Mononuclear cell (primary cell): ENCODE measurements around the gene ABI3BP. TPM values are rescaled to one million over a fixed set of nuclear protein-coding genes. Genes with fewer than 3 reads are reported as not detected.

Source experiments
- H3K27me3 ChIP-seq: 2 replicates; pipeline ENCODE4 v1.6.0; 2011; ENCODE audit warnings: low read length, control low read depth; ENCODE audit not compliant: insufficient read depth
- H3K4me1 ChIP-seq: 2 replicates; pipeline ENCODE4 v1.5.1; 2011; ENCODE audit warnings: mild to moderate bottlenecking, low read length, control low read depth; ENCODE audit not compliant: insufficient read depth
- H3K4me3 ChIP-seq: 2 replicates; pipeline ENCODE4 v1.5.1; 2011; ENCODE audit warnings: mild to moderate bottlenecking, low read length, moderate library complexity
- H3K9me3 ChIP-seq: 2 replicates; pipeline ENCODE4 v1.5.1; 2011; ENCODE audit warnings: low read depth, mild to moderate bottlenecking, control low read depth, low read length
- total RNA-seq: library from RNA; depleted of rRNA; stranded (reverse); fragments of >200 nt; gene quantifications from one replicate; pipeline ENCODE4 v1.2.3, GENCODE V29; 2012

The ABI3BP gene
- total RNA-seq, 1 donor, result 0.10 TPM

DNA sequence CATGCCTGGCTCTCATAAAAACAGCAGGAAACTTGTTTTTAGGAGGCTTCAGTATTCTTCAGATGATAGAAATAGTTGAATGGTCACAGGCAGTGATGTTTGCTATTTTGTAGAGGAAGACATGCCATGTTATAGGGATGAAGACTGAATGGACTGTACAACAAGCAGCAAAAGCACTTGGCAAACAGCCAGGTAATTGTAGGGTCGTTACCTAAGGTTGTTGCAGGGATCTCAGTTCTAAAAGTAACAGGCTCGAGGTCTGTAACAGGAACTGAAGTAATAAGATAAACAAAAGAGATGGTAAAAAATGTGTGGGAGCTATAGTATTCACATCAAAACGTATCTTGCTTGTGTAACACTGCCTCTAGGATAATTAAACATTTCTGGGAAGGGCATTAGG is 167.6 kb downstream of the ABI3BP start:
- no peaks in the 10 kb centered on the region for H3K27me3 ChIP-seq

DNA sequence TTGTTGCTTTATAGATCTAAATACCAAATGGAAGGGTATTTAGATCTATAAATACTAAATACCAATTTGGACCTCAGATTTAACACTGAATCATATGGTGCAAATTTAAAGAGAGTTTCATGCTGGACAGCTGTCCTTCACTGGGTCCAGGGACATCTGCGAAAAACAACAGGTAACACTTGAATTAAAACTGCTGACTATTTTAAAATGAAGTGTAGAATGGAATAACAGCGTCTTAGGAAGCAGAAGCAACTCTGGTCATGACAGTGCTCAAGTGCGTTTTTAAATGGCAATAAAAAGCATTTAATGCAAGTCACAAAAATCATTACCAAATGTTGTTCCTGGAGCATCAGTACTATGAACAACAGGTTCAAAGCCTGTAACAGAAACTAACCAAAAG is 177.6 kb downstream of the ABI3BP start:
- Histone ChIP-seq H3K4me3 (no peak overlapping the region), H3K27me3 (no peaks in the 10 kb centered on the region), H3K9me3 (no peaks in the 10 kb centered on the region), H3K4me1 (no peaks in the 10 kb centered on the region)

More for the DNA sequence above, 167.6 kb downstream of the ABI3BP start:
- no peak overlapping the region for H3K4me3 ChIP-seq
- H3K4me1 ChIP-seq, result no peaks in the 10 kb centered on the region
- H3K9me3 ChIP-seq, result no peaks in the 10 kb centered on the region

DNA sequence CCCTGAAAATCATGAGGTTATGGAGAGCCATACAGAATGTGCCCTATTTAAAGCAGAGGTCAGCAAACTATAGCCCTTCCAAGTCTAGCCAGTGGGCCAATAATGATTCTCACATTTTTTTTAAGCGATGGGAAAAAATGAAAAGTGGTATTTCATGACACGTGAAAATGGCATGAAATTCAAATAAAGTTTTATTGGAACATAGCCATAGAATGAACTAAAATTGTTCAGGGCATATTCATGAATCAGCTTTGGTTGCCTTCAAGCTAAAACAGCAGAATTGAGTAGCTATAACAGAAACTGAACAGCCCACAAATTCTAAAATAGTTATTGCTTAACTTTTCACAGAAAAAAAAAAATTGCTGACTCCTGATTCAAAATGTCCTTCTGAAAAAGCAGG is 179.4 kb downstream of the ABI3BP start:
- Histone ChIP-seq H3K4me1 (no peaks in the 10 kb centered on the region), H3K4me3 (no peak overlapping the region), H3K9me3 (no peaks in the 10 kb centered on the region), H3K27me3 (no peaks in the 10 kb centered on the region)

DNA sequence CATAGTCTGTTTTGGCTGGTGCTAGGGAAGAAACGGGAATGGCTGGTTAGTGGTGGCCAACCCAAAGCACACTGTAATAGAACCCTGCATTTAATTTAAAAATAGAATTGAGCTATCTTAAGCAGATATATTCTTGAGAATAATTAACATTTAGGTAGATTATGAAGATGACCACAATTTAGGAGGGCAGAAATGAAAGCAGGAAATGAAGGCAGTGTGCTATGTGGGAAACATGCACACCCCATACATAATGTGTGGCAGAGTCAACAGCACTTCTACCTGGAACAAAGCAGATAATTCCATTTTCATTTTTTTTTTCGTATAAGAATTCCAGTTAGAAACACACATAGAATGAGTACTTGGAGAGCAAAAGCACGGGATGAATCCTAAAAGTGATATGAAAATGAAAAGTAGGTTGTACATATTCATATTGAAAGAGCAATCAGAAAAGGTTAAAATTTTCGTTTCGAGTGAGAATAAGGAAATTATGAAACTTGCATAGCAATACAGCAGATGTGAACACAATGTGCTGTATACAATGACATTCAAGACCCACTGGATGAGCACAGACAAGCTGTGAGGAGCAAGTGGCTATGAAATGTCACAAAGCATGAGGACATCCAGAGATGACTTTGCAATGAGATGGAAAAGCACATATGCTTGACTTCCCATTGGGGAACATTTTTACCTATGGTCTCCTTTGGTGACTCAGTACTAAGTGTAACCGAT is 181.3 kb downstream of the ABI3BP start:
- Histone ChIP-seq H3K27me3 (no peaks in the 10 kb centered on the region), H3K4me3 (no peak overlapping the region), H3K9me3 (no peaks in the 10 kb centered on the region), H3K4me1 (no peaks in the 10 kb centered on the region)

DNA sequence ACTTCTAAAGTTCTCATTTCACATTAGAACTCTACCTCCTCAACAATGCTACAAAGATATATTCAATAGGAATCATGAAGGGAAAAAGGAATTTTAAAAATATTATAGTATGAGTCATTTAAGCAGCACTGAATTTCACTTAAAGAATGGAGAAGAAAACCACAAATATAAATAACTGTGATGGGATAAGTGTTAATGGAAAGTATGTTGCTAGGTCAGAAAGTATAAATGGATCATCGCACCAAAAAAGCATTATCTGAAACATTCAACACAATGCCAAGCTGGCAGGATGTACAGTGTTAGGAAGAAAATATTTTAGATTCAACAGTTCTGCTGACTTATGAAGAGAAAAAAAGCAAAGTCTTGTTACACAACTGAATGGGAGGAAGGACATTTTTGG is 182.6 kb downstream of the ABI3BP start:
- Histone ChIP-seq H3K27me3 (no peaks in the 10 kb centered on the region), H3K9me3 (no peaks in the 10 kb centered on the region), H3K4me3 (no peak overlapping the region), H3K4me1 (no peaks in the 10 kb centered on the region)

DNA sequence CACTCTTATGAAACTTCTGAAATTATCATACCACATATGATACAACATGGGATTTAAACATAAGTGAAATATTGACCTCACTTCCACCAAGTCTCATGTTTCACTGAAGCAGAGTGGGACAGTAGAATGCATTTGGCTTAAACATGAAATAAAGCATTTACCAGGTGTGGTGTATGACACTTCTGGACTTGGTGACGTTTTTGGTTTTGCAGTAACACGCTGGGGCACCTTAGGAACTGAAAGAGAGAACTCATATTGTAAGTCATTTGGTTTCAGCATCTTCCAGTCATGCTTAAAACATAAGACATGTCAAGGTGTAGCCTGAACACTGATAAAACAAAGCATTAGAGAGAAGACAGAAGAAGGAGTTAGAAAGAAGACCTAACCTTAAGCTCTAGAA is 188.6 kb downstream of the ABI3BP start:
- Histone ChIP-seq H3K4me3 (no peak overlapping the region), H3K9me3 (no peaks in the 10 kb centered on the region), H3K4me1 (no peaks in the 10 kb centered on the region), H3K27me3 (no peaks in the 10 kb centered on the region)

DNA sequence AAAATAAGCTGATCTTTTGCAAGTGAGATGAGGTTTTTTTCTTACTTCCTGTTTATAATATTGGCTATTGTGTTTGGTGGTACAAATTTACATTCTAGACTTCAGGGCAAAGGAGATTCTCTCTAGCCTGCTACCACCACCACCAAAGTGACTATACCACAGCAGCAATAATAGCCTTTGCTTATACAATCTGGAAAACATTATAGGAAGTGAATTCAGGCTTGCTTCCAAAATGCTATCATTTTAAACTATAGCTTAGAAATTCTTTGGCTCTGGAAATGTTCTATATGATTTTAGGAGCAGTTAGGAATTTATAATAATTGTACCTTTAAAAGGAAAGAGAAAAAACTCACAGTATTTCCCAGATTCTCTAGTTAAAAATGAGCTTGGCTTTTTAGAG is 189.5 kb downstream of the ABI3BP start:
- H3K27me3 ChIP-seq, result no peaks in the 10 kb centered on the region

DNA sequence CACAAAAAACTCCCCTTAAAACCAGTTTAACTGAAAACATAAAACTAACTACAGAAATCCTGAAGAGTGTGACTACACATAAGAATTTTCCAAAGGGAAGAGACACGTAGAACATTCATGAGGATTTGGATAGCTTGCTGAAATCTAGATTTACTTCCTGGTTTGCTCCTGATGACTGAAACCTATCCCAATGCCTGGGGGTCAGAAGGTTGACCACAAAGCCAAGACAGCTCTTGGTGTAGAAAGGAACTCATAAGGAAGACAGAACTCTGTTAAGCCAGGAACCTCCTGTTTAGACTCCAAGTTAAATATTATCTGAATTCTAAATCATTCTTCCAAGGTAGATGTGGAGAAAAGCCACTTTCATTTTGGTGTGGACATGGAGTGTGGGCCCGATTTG is 191.1 kb downstream of the ABI3BP start:
- H3K9me3 ChIP-seq, result no peaks in the 10 kb centered on the region
- H3K4me1 ChIP-seq, result no peaks in the 10 kb centered on the region
- no peak overlapping the region for H3K4me3 ChIP-seq
- H3K27me3 ChIP-seq, result no peaks in the 10 kb centered on the region

More for the DNA sequence above, 189.5 kb downstream of the ABI3BP start:
- no peak overlapping the region for H3K4me3 ChIP-seq
- H3K9me3 ChIP-seq, result no peaks in the 10 kb centered on the region
- no peaks in the 10 kb centered on the region for H3K4me1 ChIP-seq

DNA sequence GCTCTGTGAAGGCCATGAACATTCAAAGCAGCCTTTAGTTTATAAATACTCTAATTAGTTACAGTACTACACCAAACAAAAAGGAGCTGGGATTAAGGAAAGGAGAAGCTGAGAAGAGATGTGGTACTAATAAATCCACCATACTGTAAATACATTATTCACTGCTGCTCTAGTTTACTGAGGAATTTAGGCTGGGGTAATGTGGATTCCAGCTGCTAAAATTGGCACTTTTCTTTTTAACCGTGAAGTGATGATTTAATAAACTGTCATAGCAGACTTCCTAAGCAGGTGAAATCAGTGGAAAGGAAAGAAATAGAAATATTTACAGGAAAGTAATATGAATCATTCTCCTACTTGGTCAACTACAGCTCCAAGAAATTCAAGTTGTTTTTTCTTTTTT is 195.2 kb downstream of the ABI3BP start:
- no peak overlapping the region for H3K4me3 ChIP-seq
- no peaks in the 10 kb centered on the region for H3K4me1 ChIP-seq
- H3K27me3 ChIP-seq, result no peaks in the 10 kb centered on the region
- no peaks in the 10 kb centered on the region for H3K9me3 ChIP-seq

DNA sequence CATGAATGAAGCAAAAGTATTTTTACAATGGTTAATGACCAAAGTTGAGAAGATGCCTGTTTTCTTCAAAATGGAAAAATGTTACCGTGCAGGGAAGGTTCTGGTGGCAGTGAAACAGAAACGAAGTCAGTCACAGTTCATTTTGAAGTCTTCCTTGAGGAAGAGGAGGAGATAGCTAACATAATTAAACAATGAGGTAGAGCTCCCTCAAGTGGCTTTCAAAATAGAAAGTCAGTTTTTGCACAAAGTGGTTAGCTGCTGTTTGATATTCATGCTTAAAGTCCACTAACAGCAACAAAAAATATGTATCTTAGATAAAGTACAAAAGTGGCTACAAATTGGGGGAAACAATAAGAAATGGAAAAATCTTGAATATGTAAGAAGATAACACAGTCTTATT is 196.7 kb downstream of the ABI3BP start:
- no peaks in the 10 kb centered on the region for H3K27me3 ChIP-seq
- no peaks in the 10 kb centered on the region for H3K4me1 ChIP-seq
- H3K9me3 ChIP-seq, result no peaks in the 10 kb centered on the region
- no peak overlapping the region for H3K4me3 ChIP-seq

DNA sequence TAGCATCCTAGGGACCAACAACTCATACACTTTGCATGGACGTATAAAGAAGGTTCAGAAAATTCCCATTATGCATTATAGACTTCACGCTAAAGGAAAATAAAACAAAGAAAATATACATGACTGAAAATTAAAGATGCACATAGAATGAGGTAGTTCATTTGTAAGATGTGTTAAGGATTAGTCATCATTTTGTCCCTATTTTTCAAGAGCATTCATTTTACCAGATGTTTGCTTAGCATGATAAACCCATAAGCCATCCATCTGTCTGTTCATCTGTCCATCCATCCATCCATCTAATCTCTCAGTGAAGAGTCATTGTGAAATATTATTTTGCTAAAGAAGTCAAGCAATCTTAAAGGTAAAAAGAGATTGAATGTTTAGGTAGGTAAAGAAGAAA is 203.6 kb downstream of the ABI3BP start:
- no peaks in the 10 kb centered on the region for H3K27me3 ChIP-seq
- no peaks in the 10 kb centered on the region for H3K9me3 ChIP-seq
- no peak overlapping the region for H3K4me3 ChIP-seq
- no peaks in the 10 kb centered on the region for H3K4me1 ChIP-seq

DNA sequence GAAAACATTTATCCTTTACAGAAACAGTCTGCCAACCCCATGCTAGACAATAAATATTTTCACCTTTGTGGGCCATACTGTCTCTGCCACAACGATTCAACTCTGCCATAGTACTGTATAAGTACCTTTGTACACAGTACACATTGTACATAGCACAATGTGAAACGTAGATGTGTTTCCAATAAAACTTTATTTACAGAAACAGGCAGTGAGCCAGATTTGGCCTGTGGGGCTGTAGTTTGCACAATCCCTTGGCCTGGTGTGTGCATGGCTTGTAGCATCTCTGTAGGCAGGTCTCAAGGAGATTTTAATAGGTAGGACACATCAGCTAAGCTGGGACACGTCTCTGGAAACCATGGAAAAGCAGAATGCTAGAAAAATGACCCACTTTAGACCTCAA is 209.6 kb downstream of the ABI3BP start:
- Histone ChIP-seq H3K4me3 (no peak overlapping the region), H3K9me3 (no peaks in the 10 kb centered on the region), H3K4me1 (no peaks in the 10 kb centered on the region), H3K27me3 (no peaks in the 10 kb centered on the region)

DNA sequence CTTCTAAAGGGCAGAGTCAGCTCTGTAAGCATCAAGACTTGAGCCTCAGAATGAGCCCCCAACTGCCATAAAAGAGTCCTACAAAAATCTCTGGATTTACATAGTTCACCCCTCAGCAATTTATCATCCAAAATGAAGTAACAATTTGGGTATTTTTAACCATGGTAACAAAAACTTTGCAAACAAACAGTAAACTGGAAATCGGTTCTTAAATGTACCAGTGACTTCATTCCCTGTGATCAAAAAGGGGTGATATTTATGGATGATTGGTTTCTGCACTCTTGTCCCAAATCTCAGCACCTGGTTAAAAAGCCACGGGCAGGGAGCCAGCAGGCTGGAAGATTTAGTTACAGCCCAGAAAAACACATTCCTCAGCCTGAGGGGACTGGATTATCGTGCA is 210.3 kb downstream of the ABI3BP start:
- Histone ChIP-seq H3K9me3 (no peaks in the 10 kb centered on the region), H3K27me3 (no peaks in the 10 kb centered on the region), H3K4me3 (no peak overlapping the region), H3K4me1 (no peaks in the 10 kb centered on the region)

DNA sequence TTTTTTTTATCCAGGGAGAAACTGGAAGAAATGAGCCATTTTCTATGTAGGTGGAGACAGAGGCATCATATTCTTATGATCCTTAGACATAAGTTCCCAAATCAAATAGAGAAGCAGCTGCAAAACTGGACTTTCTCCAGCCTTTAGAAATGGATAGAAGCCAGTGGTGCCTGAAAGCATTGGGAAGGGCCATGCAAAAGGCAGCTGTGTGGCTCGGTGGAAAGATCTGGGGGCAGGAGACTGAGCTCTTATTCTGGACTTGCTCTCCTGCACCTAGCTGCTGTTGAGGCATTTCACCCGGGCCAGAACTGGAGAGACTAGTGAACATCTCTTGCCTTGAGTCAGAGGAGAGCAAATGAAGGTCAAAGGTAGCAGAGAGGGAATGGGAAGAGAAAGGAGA is 210.9 kb downstream of the ABI3BP start:
- H3K4me1 ChIP-seq, result no peaks in the 10 kb centered on the region
- no peaks in the 10 kb centered on the region for H3K27me3 ChIP-seq
- H3K9me3 ChIP-seq, result no peaks in the 10 kb centered on the region
- H3K4me3 ChIP-seq, result no peak overlapping the region

DNA sequence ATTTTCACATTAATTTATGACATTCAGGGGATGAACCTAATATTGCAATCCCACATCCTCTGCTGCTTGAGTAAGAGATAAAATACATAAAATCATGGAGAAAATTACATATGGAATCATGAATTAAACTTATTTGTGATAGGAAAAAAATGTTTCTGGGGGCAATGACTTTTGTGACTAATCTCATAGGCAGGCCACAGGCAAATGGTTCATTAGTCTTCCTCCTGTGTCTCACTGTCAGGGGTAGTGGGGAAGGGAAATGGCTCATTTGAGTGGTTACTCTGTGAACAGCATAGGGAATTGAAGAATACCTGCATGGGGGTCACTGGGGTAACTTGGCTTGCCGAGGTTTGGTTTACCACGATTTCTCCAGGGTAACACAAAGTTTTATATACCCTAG is 211.9 kb downstream of the ABI3BP start:
- no peaks in the 10 kb centered on the region for H3K9me3 ChIP-seq
- H3K4me3 ChIP-seq, result no peak overlapping the region
- H3K4me1 ChIP-seq, result no peaks in the 10 kb centered on the region
- no peaks in the 10 kb centered on the region for H3K27me3 ChIP-seq

DNA sequence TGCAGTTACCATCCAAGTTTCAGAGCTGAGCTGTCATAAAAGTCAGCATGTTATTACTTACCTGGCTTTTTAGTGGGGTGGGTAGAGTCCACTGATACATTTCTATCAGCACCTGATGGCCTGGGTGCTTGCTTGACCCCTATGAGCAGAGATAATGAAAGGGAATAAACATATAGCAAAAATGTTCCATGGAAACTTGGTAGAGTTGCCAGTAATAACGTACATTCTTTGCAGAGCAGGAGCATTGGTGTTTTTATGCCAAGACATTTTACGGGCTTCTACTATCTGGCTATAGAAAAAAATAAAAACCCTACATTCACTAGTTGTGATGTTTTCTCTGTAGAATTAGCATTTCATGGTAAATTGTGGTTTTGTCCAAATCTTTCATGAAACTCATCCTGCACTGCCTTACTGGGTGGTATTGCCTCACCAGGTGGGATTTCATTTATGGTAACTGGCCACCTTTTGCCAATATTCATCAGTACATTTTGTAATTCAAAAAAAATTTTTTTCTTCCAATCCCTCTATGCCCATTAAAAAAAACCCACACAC is 213.1 kb downstream of the ABI3BP start:
- H3K9me3 ChIP-seq, result no peaks in the 10 kb centered on the region
- no peak overlapping the region for H3K4me3 ChIP-seq
- no peaks in the 10 kb centered on the region for H3K4me1 ChIP-seq
- H3K27me3 ChIP-seq, result no peaks in the 10 kb centered on the region
